HCT116 (cell line): Measurements from ENCODE around the gene RAD21L1. TPM values are rescaled to one million over a fixed set of nuclear protein-coding genes. Genes with fewer than 3 reads are reported as not detected.

Source experiments
- ATAC-seq: fragments of 200-7000 bp; cut with Tn5 transposase; 2 replicates; pipeline ENCODE4 v1.9.1; 2020; ENCODE audit warnings: mild to moderate bottlenecking, moderate library complexity
- BruUV-seq: library from RNA; stranded (reverse); fragments of 400-500 nt; replicated peaks from 2 replicates; lab custom pipeline; 2021; lab: Mats Ljungman, UMichigan
- CTCF ChIA-PET: fragments of 300-600 bp; sonication (Branson Sonifier 250); formaldehyde crosslinking; loops from one replicate; lab custom pipeline; 2021; ENCODE audit warnings: antibody characterized with exemption; lab: Charles Lee
- POLR2A ChIA-PET: fragments of 300-600, 350-600 bp; sonication (Branson Sonifier 250); formaldehyde crosslinking; loops from one replicate; lab custom pipeline; 2021; ENCODE audit warnings: antibody characterized with exemption; lab: Charles Lee
- RAD21 ChIA-PET, 2 experiments: fragments of 300-600 bp; sonication (Branson Sonifier 250); formaldehyde crosslinking; loops; one replicate each; lab custom pipeline; 2023; ENCODE audit warnings: low total read pairs in 2 of 2; ENCODE audit not compliant: uncharacterized antibody in 2 of 2, unreplicated experiment in 2 of 2, low non-redundant PET in 1 of 2; lab: Charles Lee
- DNase-seq: peaks from one replicate; pipeline ENCODE4 v3.0.0-alpha.2; 2010; ENCODE audit warnings: low read depth, low spot score
- H2AFZ ChIP-seq: fragments of 200-600 bp; shearing (Covaris generic), sonication (generic); 2 replicates; pipeline ENCODE4 v1.6.1; 2017; ENCODE audit warnings: low read depth, mixed run types, mixed read lengths, antibody characterized with exemption, low read length; ENCODE audit not compliant: poor library complexity, severe bottlenecking
- H3K27ac ChIP-seq: 2 replicates; pipeline ENCODE4 v1.5.1; 2012; ENCODE audit warnings: low read depth, low read length
- H3K27me3 ChIP-seq: fragments of 200-600 bp; sonication (generic); 2 replicates; pipeline ENCODE4 v1.6.1; 2016; ENCODE audit warnings: mixed run types, low read length, mixed read lengths; ENCODE audit not compliant: insufficient read depth
- H3K36me3 ChIP-seq, 2 experiments: fragments of 200-500 bp in 1 of 2; fragments of 200-600 bp in 1 of 2; sonication (Bioruptor generic) in 1 of 2; sonication (generic) in 1 of 2; 2 replicates each; pipeline versions ENCODE4 v1.5.1 to v1.6.1; 2014 to 2016; ENCODE audit warnings: low read length in 2 of 2, inconsistent platforms in 1 of 2, mixed read lengths in 1 of 2, mixed run types in 1 of 2; ENCODE audit not compliant: insufficient read depth in 2 of 2, control insufficient read depth in 1 of 2
- H3K4me1 ChIP-seq, 2 experiments: fragments of 200-600 bp in 1 of 2; sonication (generic) in 1 of 2; 2 replicates each; pipeline versions ENCODE4 v1.5.1 to v1.6.1; 2012 to 2017; ENCODE audit warnings: low read length in 2 of 2, inconsistent platforms in 1 of 2, mild to moderate bottlenecking in 1 of 2, mixed read lengths in 1 of 2, mixed run types in 1 of 2, moderate library complexity in 1 of 2; ENCODE audit not compliant: insufficient read depth in 2 of 2, control insufficient read depth in 1 of 2
- H3K4me2 ChIP-seq: fragments of 200-600 bp; sonication (generic); 2 replicates; pipeline ENCODE4 v1.6.1; 2017; ENCODE audit warnings: mixed run types, low read length, mixed read lengths
- H3K4me3 ChIP-seq, 2 experiments: fragments of 200-600 bp in 1 of 2; sonication (generic) in 1 of 2; replicated peaks in 1 of 2; 2 replicates each; pipeline ENCODE4 v1.5.1; 2011 to 2016; ENCODE audit warnings: low read length in 2 of 2, control low read depth in 1 of 2, low read depth in 1 of 2, mild to moderate bottlenecking in 1 of 2, mixed read lengths in 1 of 2, mixed run types in 1 of 2
- H3K79me2 ChIP-seq: fragments of 200-600 bp; sonication (generic); 2 replicates; pipeline ENCODE4 v1.6.1; 2017; ENCODE audit warnings: mild to moderate bottlenecking, mixed run types, low read length, moderate library complexity, mixed read lengths; ENCODE audit not compliant: insufficient read depth
- H3K9ac ChIP-seq: fragments of 200-600 bp; sonication (generic); 2 replicates; pipeline ENCODE4 v1.6.1; 2016; ENCODE audit warnings: low read length, mixed read lengths
- H3K9me2 ChIP-seq: fragments of 200-600 bp; sonication (generic), shearing (Covaris generic); 2 replicates; pipeline ENCODE4 v1.6.1; 2017; ENCODE audit warnings: mixed run types, mild to moderate bottlenecking, moderate library complexity; ENCODE audit not compliant: insufficient read depth
- H3K9me3 ChIP-seq, 2 experiments: fragments of 200-500 bp in 1 of 2; fragments of 200-600 bp in 1 of 2; sonication (Bioruptor generic) in 1 of 2; sonication (generic) in 1 of 2; 2 replicates each; pipeline ENCODE4 v1.6.1; 2014 to 2017; ENCODE audit warnings: low read length in 2 of 2, mixed read lengths in 2 of 2, inconsistent platforms in 1 of 2, low read depth in 1 of 2, mild to moderate bottlenecking in 1 of 2, mixed run types in 1 of 2, moderate library complexity in 1 of 2; ENCODE audit not compliant: control insufficient read depth in 1 of 2, insufficient read depth in 1 of 2
- H4K20me1 ChIP-seq: fragments of 200-600 bp; sonication (generic), shearing (Covaris generic); 2 replicates; pipeline ENCODE4 v1.6.1; 2017; ENCODE audit warnings: mixed run types, mild to moderate bottlenecking, moderate library complexity; ENCODE audit not compliant: insufficient read depth
- CBX3 ChIP-seq: IDR thresholded peaks from 2 replicates; pipeline ENCODE4 v1.6.1; 2012; ENCODE audit warnings: low read depth
- CEBPB ChIP-seq: IDR thresholded peaks from 2 replicates; pipeline ENCODE4 v1.6.1; 2012; ENCODE audit warnings: low read depth
- EGR1 ChIP-seq: IDR thresholded peaks from 2 replicates; pipeline ENCODE4 v1.6.1; 2012; ENCODE audit warnings: low read depth
- ELF1 ChIP-seq: IDR thresholded peaks from 2 replicates; pipeline ENCODE4 v1.6.1; 2012; ENCODE audit warnings: low read depth, borderline replicate concordance
- EZH2 ChIP-seq: fragments of 200-600 bp; sonication (generic); IDR thresholded peaks from 2 replicates; pipeline ENCODE4 v1.6.1; 2017; ENCODE audit warnings: antibody characterized with exemption, mixed run types
- FOSL1 ChIP-seq: IDR thresholded peaks from 2 replicates; pipeline ENCODE4 v1.6.1; 2012; ENCODE audit warnings: low read depth
- JUND ChIP-seq: IDR thresholded peaks from 2 replicates; pipeline ENCODE4 v1.6.1; 2012
- MAX ChIP-seq: IDR thresholded peaks from 2 replicates; pipeline ENCODE4 v1.6.1; 2012
- POLR2AphosphoS5 ChIP-seq: IDR thresholded peaks from 2 replicates; pipeline ENCODE4 v1.6.1; 2011; ENCODE audit warnings: mild to moderate bottlenecking, low read depth, low read length, moderate library complexity
- RAD21 ChIP-seq: IDR thresholded peaks from 2 replicates; pipeline ENCODE4 v1.6.1; 2012; ENCODE audit warnings: low read depth, mild to moderate bottlenecking
- REST ChIP-seq: IDR thresholded peaks from 2 replicates; pipeline ENCODE4 v1.6.1; 2012; ENCODE audit warnings: low read depth
- SIN3A ChIP-seq: IDR thresholded peaks from 2 replicates; pipeline ENCODE4 v1.6.1; 2012; ENCODE audit warnings: low read depth
- SP1 ChIP-seq: IDR thresholded peaks from 2 replicates; pipeline ENCODE4 v1.6.1; 2012; ENCODE audit warnings: low read depth
- SRF ChIP-seq: IDR thresholded peaks from 2 replicates; pipeline ENCODE4 v1.6.1; 2012; ENCODE audit warnings: low read depth
- TCF7L2 ChIP-seq: IDR thresholded peaks from 2 replicates; pipeline ENCODE4 v1.7.0; 2011; ENCODE audit warnings: borderline replicate concordance, inconsistent platforms; ENCODE audit not compliant: insufficient read depth, insufficient read length; ENCODE audit errors: extremely low read depth
- ZFX ChIP-seq: fragments of 450-650 bp; IDR thresholded peaks from 2 replicates; pipeline ENCODE4 v1.6.1; 2017
- intact Hi-C: fragments of 100-400 bp; cut with micrococcal nuclease; formaldehyde crosslinking; loops from 2 replicates; pipeline ENCODE4 v1.10.0; 2022
- total RNA-seq: library from RNA; stranded (reverse); gene quantifications from one replicate; pipeline ENCODE4 v1.2.1, GENCODE V29; 2021; ENCODE audit not compliant: unreplicated experiment

Gene RAD21L1
- total RNA-seq, 1 experiment from 2014 or later: 0.17 TPM

DNA sequence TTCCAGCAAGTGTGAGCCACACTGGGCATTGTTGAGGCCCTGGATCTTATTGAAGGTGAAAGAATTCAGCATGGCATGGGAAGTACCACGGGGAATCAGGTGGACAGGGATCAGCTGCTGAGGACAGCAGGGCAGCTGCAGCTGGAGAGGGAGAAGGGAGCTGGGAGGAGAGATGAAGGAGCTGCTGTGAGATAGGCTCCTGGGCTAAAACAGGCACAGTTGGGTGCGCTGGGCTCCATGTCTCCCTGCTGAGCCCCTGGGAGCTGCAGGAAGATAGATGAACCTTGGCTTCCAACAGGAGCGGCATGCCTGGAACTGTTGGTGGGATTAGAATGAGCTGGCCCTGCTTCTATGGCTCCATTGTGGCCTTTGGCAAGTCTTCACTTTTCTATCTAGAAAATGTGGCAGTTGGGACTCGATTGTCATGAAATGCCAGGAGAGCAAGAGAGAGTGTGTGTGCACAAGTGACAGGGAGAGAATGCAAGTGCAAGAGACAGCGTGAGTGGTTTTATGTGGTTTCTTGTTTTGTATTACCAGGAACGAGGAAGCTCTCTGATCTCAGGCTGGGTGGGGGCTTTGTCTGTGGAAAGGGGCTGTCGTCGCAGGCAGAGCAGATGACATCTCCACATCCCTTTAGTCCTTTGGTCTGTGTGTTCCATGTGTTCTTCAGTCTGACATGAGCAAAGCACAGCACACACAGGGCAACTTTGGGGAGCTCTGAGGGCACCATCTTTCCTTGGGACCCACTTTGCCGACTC lies 60.6 kb downstream of the RAD21L1 start:
- no TSS peak for BruUV-seq
- Histone ChIP-seq H3K4me1 (no peaks in the 10 kb centered on the region), H3K4me3 (no peak overlapping the region), H3K27ac (no peak overlapping the region), H3K79me2 (no peaks in the 10 kb centered on the region), H3K9ac (no peak overlapping the region), H2AFZ (no peak overlapping the region), H3K36me3 (no peaks in the 10 kb centered on the region), H3K4me2 (no peak overlapping the region), H3K27me3 (no peaks in the 10 kb centered on the region), H4K20me1 (no peaks in the 10 kb centered on the region), H3K9me2 (no peaks in the 10 kb centered on the region), H3K9me3 (no peaks in the 10 kb centered on the region)
- intact Hi-C loops: no loop called here
- RAD21 ChIA-PET: no interaction called here
- TF ChIP-seq FOSL1: no peak
- no peak for TF ChIP-seq SP1
- TF ChIP-seq POLR2AphosphoS5: no peak
- no peak for TF ChIP-seq CBX3
- no peak for TF ChIP-seq MAX
- TF ChIP-seq SRF: no peak
- TF ChIP-seq CEBPB: no peak
- TF ChIP-seq EGR1: no peak
- TF ChIP-seq EZH2: no peak
- no peak for TF ChIP-seq ZFX
- TF ChIP-seq TCF7L2: no peak
- no peak for TF ChIP-seq RAD21
- no peak for TF ChIP-seq JUND
- no peak for TF ChIP-seq SIN3A
- TF ChIP-seq REST: no peak
- no peak for TF ChIP-seq ELF1
- POLR2A ChIA-PET: no interaction called here
- DNase-seq (no peak), ATAC-seq (no peak)
- CTCF ChIA-PET: no interaction called here
